GM12878 (cell line): ENCODE data around the gene TNF. TPM values are rescaled to one million over a fixed set of nuclear protein-coding genes. Genes with fewer than 3 reads are reported as not detected.
A peak's percentile ranks its signal among the peaks of the same experiment; 100 is the strongest.

Experiments
- BCL11A ChIP-seq: IDR thresholded peaks from 2 replicates; pipeline ENCODE4 v1.6.1; 2011; ENCODE audit warnings: low read depth, low read length
- BHLHE40 ChIP-seq, 2 experiments: fragments of 450-650 bp in 1 of 2; IDR thresholded peaks; 2 replicates each; pipeline ENCODE4 v1.6.1; 2011 to 2017; ENCODE audit warnings: low read depth in 2 of 2, borderline replicate concordance in 1 of 2, improper control_type of control experiment in 1 of 2, low read length in 1 of 2, mild to moderate bottlenecking in 1 of 2
- BMI1 ChIP-seq: fragments of 450-650 bp; IDR thresholded peaks from 2 replicates; pipeline ENCODE4 v1.6.1; 2016; ENCODE audit warnings: mild to moderate bottlenecking, moderate library complexity, borderline replicate concordance
- ESRRA ChIP-seq: IDR thresholded peaks from 2 replicates; pipeline ENCODE4 v1.6.1; 2012; ENCODE audit warnings: mild to moderate bottlenecking, low read length, improper control_type of control experiment
- HDAC6 ChIP-seq: fragments of 200-600 bp; sonication (generic); IDR thresholded peaks from one replicate; pipeline ENCODE4 v1.8.0; 2017; ENCODE audit warnings: antibody characterized with exemption; ENCODE audit not compliant: unreplicated experiment
- POLR2A ChIP-seq: IDR thresholded peaks from 2 replicates; pipeline ENCODE4 v1.6.1; 2011; ENCODE audit warnings: low read depth, mild to moderate bottlenecking, low read length
- RAD21 ChIP-seq: IDR thresholded peaks from 2 replicates; pipeline ENCODE4 v1.6.1; 2011; ENCODE audit warnings: mild to moderate bottlenecking, low read depth, low read length, moderate library complexity; ENCODE audit not compliant: insufficient read depth
- RAD51 ChIP-seq: fragments of 450-650 bp; IDR thresholded peaks from 2 replicates; pipeline ENCODE4 v1.6.1; 2016; ENCODE audit warnings: moderate library complexity, mild to moderate bottlenecking, inconsistent platforms
- SREBF2 ChIP-seq: IDR thresholded peaks from 2 replicates; pipeline ENCODE4 v1.6.1; 2012; ENCODE audit warnings: mild to moderate bottlenecking, low read length
- TCF12 ChIP-seq: IDR thresholded peaks from 2 replicates; pipeline ENCODE4 v1.6.1; 2011; ENCODE audit warnings: low read depth, mild to moderate bottlenecking, low read length
- TCF3 ChIP-seq: IDR thresholded peaks from 2 replicates; pipeline ENCODE4 v1.6.1; 2012; ENCODE audit warnings: low read depth, mild to moderate bottlenecking, low read length, borderline replicate concordance; ENCODE audit not compliant: insufficient read depth
- polyA plus RNA-seq, 11 experiments: library from polyadenylated mRNA; depleted of rRNA in 4 of 11; unstranded in 6 of 11; stranded (reverse) in 5 of 11; fragments of >200 nt; fragmentation: Nextera tagmentation in 4 of 11; fragmentation: Illumina TruSeq in 1 of 11; extraction: Ambion mirVana in 4 of 11; extraction: Trizol in 1 of 11; gene quantifications; 1 replicate in 1 of 11; 2 replicates in 10 of 11; pipeline versions ENCODE4 v1.2.1 to v1.2.3, GENCODE V29; 2011 to 2016; ENCODE audit warnings: inconsistent platforms in 2 of 11, missing spikeins in 2 of 11, low read depth in 1 of 11
- total RNA-seq, 4 experiments: library from RNA; depleted of rRNA in 3 of 4; stranded (reverse); fragments of >200 nt in 3 of 4; fragmentation: Illumina TruSeq in 1 of 4; extraction: Trizol in 1 of 4; gene quantifications; 2 replicates each; pipeline versions ENCODE4 v1.2.1 to v1.2.3, GENCODE V29; 2013 to 2021
- TF ChIP-seq, protein P1 (sequence below), 3 experiments: IDR thresholded peaks in 2 of 3; conservative IDR thresholded peaks in 1 of 3; 2 replicates each; pipeline ENCODE4 v1.5.1; 2011; ENCODE audit warnings: low read depth in 3 of 3, low read length in 3 of 3, mild to moderate bottlenecking in 3 of 3, control low read depth in 2 of 3, moderate library complexity in 2 of 3, inconsistent platforms in 1 of 3, mixed read lengths in 1 of 3; ENCODE audit not compliant: control insufficient read depth in 2 of 3, insufficient read depth in 1 of 3; ENCODE audit errors: extremely low read depth in 1 of 3
- TF ChIP-seq, protein P2 (sequence below): fragments of 450-650 bp; IDR thresholded peaks from 2 replicates; pipeline ENCODE4 v1.6.1; 2017; ENCODE audit warnings: low read depth, mild to moderate bottlenecking, moderate library complexity

TNF gene
- total and polyA plus RNA-seq, 10 of the 15 experiments (the other 5 are each of a cell fraction or from before 2014, with no cell fraction given): 18.0 to 94.8 (median 61.9) TPM

DNA sequence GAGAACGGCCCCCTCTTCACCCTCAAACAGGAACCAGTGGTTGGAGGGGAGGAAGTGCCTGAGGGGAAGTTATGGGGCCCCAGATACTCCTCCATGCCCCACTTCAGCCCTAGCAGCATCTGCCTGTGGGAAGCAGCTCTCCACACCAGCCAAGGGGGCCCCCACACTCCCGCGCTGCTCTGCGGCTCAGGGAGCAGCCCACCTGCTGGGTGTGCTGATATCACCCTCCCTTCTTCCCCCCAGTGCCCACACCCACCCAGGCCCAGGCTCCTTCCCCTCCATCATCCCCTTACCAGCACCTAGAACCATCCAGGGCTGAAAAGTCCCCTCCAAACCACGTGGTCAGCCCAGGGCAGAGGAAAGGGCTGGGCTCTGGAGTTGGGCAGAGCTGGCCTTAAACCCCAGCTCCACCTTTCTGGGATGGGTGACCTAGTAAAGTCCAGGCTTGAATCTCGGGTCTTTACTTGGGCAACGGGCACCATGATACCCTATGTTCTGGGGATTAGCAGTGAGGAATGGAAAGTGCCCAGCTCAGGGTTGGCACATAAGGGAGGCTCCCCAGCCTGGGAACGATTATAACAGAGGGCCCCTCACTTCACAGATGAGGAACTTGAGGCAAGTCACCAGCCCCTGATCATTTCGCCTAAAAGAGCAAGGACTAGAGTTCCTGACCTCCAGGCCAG is 11.4 kb downstream of the TNF start (continued):
- TF ChIP-seq, protein P1, sequence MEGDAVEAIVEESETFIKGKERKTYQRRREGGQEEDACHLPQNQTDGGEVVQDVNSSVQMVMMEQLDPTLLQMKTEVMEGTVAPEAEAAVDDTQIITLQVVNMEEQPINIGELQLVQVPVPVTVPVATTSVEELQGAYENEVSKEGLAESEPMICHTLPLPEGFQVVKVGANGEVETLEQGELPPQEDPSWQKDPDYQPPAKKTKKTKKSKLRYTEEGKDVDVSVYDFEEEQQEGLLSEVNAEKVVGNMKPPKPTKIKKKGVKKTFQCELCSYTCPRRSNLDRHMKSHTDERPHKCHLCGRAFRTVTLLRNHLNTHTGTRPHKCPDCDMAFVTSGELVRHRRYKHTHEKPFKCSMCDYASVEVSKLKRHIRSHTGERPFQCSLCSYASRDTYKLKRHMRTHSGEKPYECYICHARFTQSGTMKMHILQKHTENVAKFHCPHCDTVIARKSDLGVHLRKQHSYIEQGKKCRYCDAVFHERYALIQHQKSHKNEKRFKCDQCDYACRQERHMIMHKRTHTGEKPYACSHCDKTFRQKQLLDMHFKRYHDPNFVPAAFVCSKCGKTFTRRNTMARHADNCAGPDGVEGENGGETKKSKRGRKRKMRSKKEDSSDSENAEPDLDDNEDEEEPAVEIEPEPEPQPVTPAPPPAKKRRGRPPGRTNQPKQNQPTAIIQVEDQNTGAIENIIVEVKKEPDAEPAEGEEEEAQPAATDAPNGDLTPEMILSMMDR (IDR thresholded peaks at IDR 0.05 in 2 of 3, conservative IDR thresholded peaks at IDR 0.05 in 1 of 3; ENCODE audit: control insufficient read depth in 2 of 3, extremely low read depth in 1 of 3, insufficient read depth in 1 of 3, low read depth in 3 of 3, low read length in 3 of 3): no peak
- no peak for TF ChIP-seq RAD21
- TF ChIP-seq RAD51: peak; percentile 68; the same call in 1 of the 2 replicates
- no peak for TF ChIP-seq ESRRA
- no peak for TF ChIP-seq HDAC6
- TF ChIP-seq TCF12: no peak
- TF ChIP-seq TCF3: no peak
- peak; percentile 64 for TF ChIP-seq POLR2A
- no peak for TF ChIP-seq BHLHE40 (IDR thresholded peaks at IDR 0.05; ENCODE audit: borderline replicate concordance in 1 of 2, low read depth in 2 of 2, low read length in 1 of 2)
- TF ChIP-seq BCL11A: 0 out of 2 replicates have a peak, but pooled peaks have one; percentile 14
- no peak for TF ChIP-seq SREBF2
- TF ChIP-seq, protein P2, sequence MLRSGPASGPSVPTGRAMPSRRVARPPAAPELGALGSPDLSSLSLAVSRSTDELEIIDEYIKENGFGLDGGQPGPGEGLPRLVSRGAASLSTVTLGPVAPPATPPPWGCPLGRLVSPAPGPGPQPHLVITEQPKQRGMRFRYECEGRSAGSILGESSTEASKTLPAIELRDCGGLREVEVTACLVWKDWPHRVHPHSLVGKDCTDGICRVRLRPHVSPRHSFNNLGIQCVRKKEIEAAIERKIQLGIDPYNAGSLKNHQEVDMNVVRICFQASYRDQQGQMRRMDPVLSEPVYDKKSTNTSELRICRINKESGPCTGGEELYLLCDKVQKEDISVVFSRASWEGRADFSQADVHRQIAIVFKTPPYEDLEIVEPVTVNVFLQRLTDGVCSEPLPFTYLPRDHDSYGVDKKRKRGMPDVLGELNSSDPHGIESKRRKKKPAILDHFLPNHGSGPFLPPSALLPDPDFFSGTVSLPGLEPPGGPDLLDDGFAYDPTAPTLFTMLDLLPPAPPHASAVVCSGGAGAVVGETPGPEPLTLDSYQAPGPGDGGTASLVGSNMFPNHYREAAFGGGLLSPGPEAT: no peak
- no peak for TF ChIP-seq BMI1
